Measurements from ENCODE around the gene HSPB7. TPM values are rescaled to one million over a fixed set of nuclear protein-coding genes. Genes with fewer than 3 reads are reported as not detected.
A peak's percentile ranks its signal among the peaks of the same experiment; 100 is the strongest.

The HSPB7 gene
- total and polyA plus RNA-seq, 2 donors (not counting 3 experiments of a cell fraction or from before 2014, with no cell fraction given) = not detected

- Histone ChIP-seq H3K9ac (replicated peaks; ENCODE audit: extremely low read depth, insufficient read depth, low read length) (peak within 1 kb of the TSS; percentile 78), H3K27ac (ENCODE audit: insufficient read depth, low read depth, low read length) (peak within 1 kb of the TSS; percentile 57), H3K4me1 (ENCODE audit: control insufficient read depth, extremely low read depth, insufficient read depth, low read length) (peaks cover 7% of the 10 kb centered on the region), H2AFZ (ENCODE audit: low read depth, low read length) (peak within 1 kb of the TSS; percentile 84), H3K9me3 (replicated peaks; ENCODE audit: control insufficient read depth, insufficient read depth, low read length) (no peaks in the 10 kb centered on the region), H3K4me3 (replicated peaks in 1 of 3; ENCODE audit: insufficient read depth in 1 of 3, low read depth in 1 of 3, low read length in 3 of 3) (peak within 1 kb of the TSS; percentile 61 to 92 (median 88)), H3K79me2 (ENCODE audit: control insufficient read depth, insufficient read depth, low read length) (peaks cover 40% of the 10 kb centered on the region), H3K9me1 (replicated peaks; ENCODE audit: control insufficient read depth, extremely low read depth, insufficient read depth, low read length) (no peaks in the 10 kb centered on the region), H4K20me1 (replicated peaks; ENCODE audit: control insufficient read depth, extremely low read depth, insufficient read depth, low read length) (peaks cover 2% of the 10 kb centered on the region), H3K36me3 (ENCODE audit: control insufficient read depth in 2 of 2, extremely low read depth in 1 of 2, insufficient read depth in 2 of 2, low read length in 2 of 2) (peaks cover 7 to 10% of the 10 kb centered on the region in 2 experiments), H3K4me2 (ENCODE audit: insufficient read depth, low read length) (peak within 1 kb of the TSS; percentile 80), H3K27me3 (ENCODE audit: control insufficient read depth in 2 of 2, insufficient read depth in 2 of 2, low read length in 2 of 2) (no peaks in the 10 kb centered on the region)
- DNase-seq (ENCODE audit: low read depth, low spot score) (peak; percentile 92), FAIRE-seq (peak; percentile 81)
- no TSS peak for BruUV-seq (replicated peaks)
- ChIA-PET POLR2A (interaction anchor here (1.3 kb wide), 1 partner anchor 26 kb away, joined by 3 read pairs; no protein-coding TSS in a partner anchor), CTCF (interaction anchor here (0.6 to 2.8 kb wide), 8 partner anchors 18 to 184 kb away, joined by 4 to 18 read pairs (median 4); no protein-coding TSS in a partner anchor)
- intact Hi-C loops (cut with micrococcal nuclease) (loop anchor here (1.0 to 2.0 kb wide), 3 partner anchors 17 to 37 kb away; no protein-coding TSS in a partner anchor), dilution Hi-C loops (cut with MboI; ENCODE audit: extremely low pct_ligation_motif_present, low sequenced_read_pairs) (no loop called here)
- TF ChIP-seq JUN (IDR thresholded peaks at IDR 0.05; ENCODE audit: borderline replicate concordance, insufficient read depth, insufficient read length, low read depth) = no peak
- peak; percentile 54 for TF ChIP-seq POLR2A (IDR thresholded peaks at IDR 0.05; ENCODE audit: low read depth, low read length)
- no peak for TF ChIP-seq MAX (IDR thresholded peaks at IDR 0.05; ENCODE audit: insufficient read depth, insufficient read length)
- peak; percentile 67 for TF ChIP-seq POLR2AphosphoS5 (IDR thresholded peaks at IDR 0.05; ENCODE audit: insufficient read depth, low read depth, low read length)
Observed at GRCh38 chr1:15975805-15976680, 41.8 kb downstream of the HSPB7 start, which contains the start of gene ZBTB17. Gene ZBTB17, minus strand, starts transcription at chr1:15976101. Its CDS starts 27,606 bp downstream, at chr1:15948495.

- Histone ChIP-seq H3K27me3 (ENCODE audit: control insufficient read depth in 2 of 2, insufficient read depth in 2 of 2, low read length in 2 of 2) (no peaks in the 10 kb centered on the region), H3K9me3 (replicated peaks; ENCODE audit: control insufficient read depth, insufficient read depth, low read length) (no peaks in the 10 kb centered on the region), H3K4me2 (ENCODE audit: insufficient read depth, low read length) (peak overlapping the region; percentile 80), H3K4me3 (replicated peaks in 1 of 3; ENCODE audit: insufficient read depth in 1 of 3, low read depth in 1 of 3, low read length in 3 of 3) (peak overlapping the region; percentile 61 to 92 (median 88)), H2AFZ (ENCODE audit: low read depth, low read length) (peak overlapping the region; percentile 82), H3K36me3 (ENCODE audit: control insufficient read depth in 2 of 2, extremely low read depth in 1 of 2, insufficient read depth in 2 of 2, low read length in 2 of 2) (peaks cover 7 to 10% of the 10 kb centered on the region in 2 experiments), H4K20me1 (replicated peaks; ENCODE audit: control insufficient read depth, extremely low read depth, insufficient read depth, low read length) (peaks cover 2% of the 10 kb centered on the region), H3K9me1 (replicated peaks; ENCODE audit: control insufficient read depth, extremely low read depth, insufficient read depth, low read length) (no peaks in the 10 kb centered on the region), H3K4me1 (ENCODE audit: control insufficient read depth, extremely low read depth, insufficient read depth, low read length) (peaks cover 7% of the 10 kb centered on the region), H3K9ac (replicated peaks; ENCODE audit: extremely low read depth, insufficient read depth, low read length) (peak overlapping the region; percentile 78), H3K27ac (ENCODE audit: insufficient read depth, low read depth, low read length) (peak overlapping the region; percentile 33), H3K79me2 (ENCODE audit: control insufficient read depth, insufficient read depth, low read length) (peaks cover 44% of the 10 kb centered on the region)
- dilution Hi-C loops (cut with MboI; ENCODE audit: extremely low pct_ligation_motif_present, low sequenced_read_pairs) (no loop called here), intact Hi-C loops (cut with micrococcal nuclease) (loop anchor here (2.0 kb wide), 1 partner anchor 17 kb away; no protein-coding TSS in a partner anchor)
- ChIA-PET CTCF (interaction anchor here (0.6 to 2.8 kb wide), 10 partner anchors 14 to 183 kb away, joined by 3 to 18 read pairs (median 4); no protein-coding TSS in a partner anchor), POLR2A (interaction anchor here (1.3 kb wide), 1 partner anchor 25 kb away, joined by 3 read pairs; no protein-coding TSS in a partner anchor)
- no TSS peak for BruUV-seq (replicated peaks)
- DNase-seq (ENCODE audit: low read depth, low spot score) (peak; percentile 62), FAIRE-seq (peak; percentile 4)
- peak in 1 of 2 donors; percentile 30 for TF ChIP-seq CTCF (IDR thresholded peaks at IDR 0.05; ENCODE audit: extremely low read depth in 1 of 2, insufficient read depth in 1 of 2, low read depth in 1 of 2, low read length in 2 of 2)
- no peak for TF ChIP-seq GATA2 (IDR thresholded peaks at IDR 0.05; ENCODE audit: insufficient read depth, insufficient read length, low read depth, low read length)
Observed at GRCh38 chr1:15975358-15975804, 42.5 kb downstream of the HSPB7 start.

Data from endothelial cell of umbilical vein (primary cell).